ENCODE data around the gene PPP1R16B. TPM values are rescaled to one million over a fixed set of nuclear protein-coding genes. Genes with fewer than 3 reads are reported as not detected.

PPP1R16B gene
- total and polyA plus RNA-seq, 4 donors, result 2.6 to 15.0 (median 7.1) TPM

- no peaks in the 10 kb centered on the region for H3K9me3 ChIP-seq (ENCODE audit: control insufficient read depth in 4 of 4, insufficient read depth in 3 of 4, low read length in 3 of 4)
- DNase-seq (peak; percentile 96 to 97 (median 97)), ATAC-seq (ENCODE audit: insufficient read depth, low FRiP score) (peak; percentile 93)
- no peaks in the 10 kb centered on the region for H3K27me3 ChIP-seq (ENCODE audit: control insufficient read depth in 3 of 3, insufficient read depth in 3 of 3, low read length in 2 of 3)
- peak within 1 kb of the TSS in 1 of 2 donors; percentile 62 for H3K9ac ChIP-seq (ENCODE audit: insufficient read depth in 1 of 2, low read length in 2 of 2)
- peaks cover 0 to 18% (median 5%) of the 10 kb centered on the region in 5 donors for H3K4me1 ChIP-seq (ENCODE audit: control insufficient read depth in 5 of 5, insufficient read depth in 5 of 5, low read length in 5 of 5)
- no peak for TF ChIP-seq CTCF (IDR thresholded peaks at IDR 0.05; ENCODE audit: control extremely low read depth, extremely low read depth)
- H3K36me3 ChIP-seq (ENCODE audit: control insufficient read depth in 4 of 4, insufficient read depth in 4 of 4, low read length in 4 of 4), result no peaks in the 10 kb centered on the region
- peak within 1 kb of the TSS; percentile 38 for H3K4me3 ChIP-seq
- no peak within 1 kb of the TSS for H3K27ac ChIP-seq (ENCODE audit: low read depth in 1 of 2, low read length in 1 of 2)
- 1% methylated on average over 70 to 95 of the region's 95 CpGs for WGBS, 2 donors
Measured at GRCh38 chr20:38926142-38926933, 120.8 kb downstream of the PPP1R16B start, which contains the start of gene FAM83D. Gene FAM83D, plus strand, starts transcription at chr20:38926417. Its CDS starts 26 bp downstream, at chr20:38926443.

- no peak for TF ChIP-seq CTCF (IDR thresholded peaks at IDR 0.05; ENCODE audit: control extremely low read depth, extremely low read depth)
- Histone ChIP-seq H3K27ac (ENCODE audit: low read depth in 1 of 2, low read length in 1 of 2) (no peak overlapping the region), H3K4me1 (ENCODE audit: control insufficient read depth in 5 of 5, insufficient read depth in 5 of 5, low read length in 5 of 5) (peaks cover 0 to 18% (median 5%) of the 10 kb centered on the region in 5 donors), H3K9ac (ENCODE audit: insufficient read depth in 1 of 2, low read length in 2 of 2) (peak overlapping the region in 1 of 2 donors; percentile 62), H3K4me3 (peak overlapping the region; percentile 38), H3K9me3 (ENCODE audit: control insufficient read depth in 4 of 4, insufficient read depth in 3 of 4, low read length in 3 of 4) (no peaks in the 10 kb centered on the region), H3K27me3 (ENCODE audit: control insufficient read depth in 3 of 3, insufficient read depth in 3 of 3, low read length in 2 of 3) (no peaks in the 10 kb centered on the region), H3K36me3 (ENCODE audit: control insufficient read depth in 4 of 4, insufficient read depth in 4 of 4, low read length in 4 of 4) (no peaks in the 10 kb centered on the region)
- 11 to 13% methylated on average over 27 of the region's 27 CpGs for WGBS, 2 donors
- DNase-seq (peak in 2 of 3 donors; percentile 51 to 63), ATAC-seq (ENCODE audit: insufficient read depth, low FRiP score) (no peak)
Measured at GRCh38 chr20:38926934-38927616, 121.6 kb downstream of the PPP1R16B start.

- Histone ChIP-seq H3K9ac (ENCODE audit: insufficient read depth in 1 of 2, low read length in 2 of 2) (no peak overlapping the region), H3K4me1 (ENCODE audit: control insufficient read depth in 5 of 5, insufficient read depth in 5 of 5, low read length in 5 of 5) (peaks cover 0 to 18% (median 5%) of the 10 kb centered on the region in 5 donors), H3K4me3 (no peak overlapping the region), H3K9me3 (ENCODE audit: control insufficient read depth in 4 of 4, insufficient read depth in 3 of 4, low read length in 3 of 4) (no peaks in the 10 kb centered on the region), H3K27me3 (ENCODE audit: control insufficient read depth in 3 of 3, insufficient read depth in 3 of 3, low read length in 2 of 3) (no peaks in the 10 kb centered on the region), H3K27ac (ENCODE audit: low read depth in 1 of 2, low read length in 1 of 2) (no peak overlapping the region), H3K36me3 (ENCODE audit: control insufficient read depth in 4 of 4, insufficient read depth in 4 of 4, low read length in 4 of 4) (no peaks in the 10 kb centered on the region)
- no peak for DNase-seq
- TF ChIP-seq CTCF (IDR thresholded peaks at IDR 0.05; ENCODE audit: control extremely low read depth, extremely low read depth), result no peak
- ATAC-seq (ENCODE audit: insufficient read depth, low FRiP score), result no peak
- 62 to 69% methylated on average over 5 of the region's 5 CpGs for WGBS, 2 donors
Measured at GRCh38 chr20:38927902-38928578, 122.5 kb downstream of the PPP1R16B start.

Measured in lung (tissue), 12 donors.